Transverse colon (tissue), 4 donors: ENCODE measurements around the gene GRM8. TPM values are rescaled to one million over a fixed set of nuclear protein-coding genes. Genes with fewer than 3 reads are reported as not detected.

ENCODE experiments used
- DNase-seq: peaks from one replicate; pipeline ENCODE4 v3.0.0-alpha.2; 2019
- H3K27ac ChIP-seq, 4 donors: fragments of 200-600 bp; sonication (generic); 2 replicates each; pipeline ENCODE4 v1.5.1; 2016 to 2018; ENCODE audit warnings: inconsistent platforms in 4 of 4
- H3K27me3 ChIP-seq: fragments of 200-600 bp; sonication (generic); 2 replicates; pipeline ENCODE4 v1.5.1; 2017; ENCODE audit warnings: inconsistent platforms
- H3K36me3 ChIP-seq, 4 donors: fragments of 200-600 bp; sonication (generic); 2 replicates each; pipeline ENCODE4 v1.5.1; 2017 to 2019; ENCODE audit warnings: inconsistent platforms in 4 of 4
- H3K4me1 ChIP-seq, 4 donors: fragments of 200-600 bp; sonication (generic); 2 replicates each; pipeline ENCODE4 v1.5.1; 2017 to 2020; ENCODE audit warnings: inconsistent platforms in 4 of 4
- H3K4me3 ChIP-seq, 4 donors: fragments of 200-600 bp; sonication (generic); 1 replicate in 1 of 4; 2 replicates in 3 of 4; pipeline versions ENCODE4 v1.5.1 to v1.6.1; 2017 to 2019; ENCODE audit warnings: inconsistent platforms in 4 of 4
- H3K9me3 ChIP-seq, 2 donors: fragments of 200-600 bp; sonication (generic); 2 replicates each; pipeline ENCODE4 v1.5.1; 2017 to 2019; ENCODE audit warnings: inconsistent platforms in 2 of 2
- EP300 ChIP-seq: sonication (generic); formaldehyde crosslinking; IDR thresholded peaks from one replicate; pipeline ENCODE4 v1.6.1; 2017; ENCODE audit warnings: antibody characterized with exemption, low read depth
- POLR2A ChIP-seq: fragments of 450-650 bp; IDR thresholded peaks from one replicate; pipeline ENCODE4 v1.6.1; 2016; ENCODE audit warnings: antibody characterized with exemption, mild to moderate bottlenecking, moderate library complexity
- POLR2AphosphoS5 ChIP-seq, 3 donors: sonication (generic); formaldehyde crosslinking; IDR thresholded peaks; one replicate each; pipeline ENCODE4 v1.6.1; 2016; ENCODE audit warnings: antibody characterized with exemption in 3 of 3
- WGBS, 2 donors: methylation state at CpG; one replicate each; pipeline ENCODE4 v1.1.5; 2018; ENCODE audit warnings: low coverage in 1 of 2; 5-methylcytosine and 5-hydroxymethylcytosine counted together
- in situ Hi-C, 4 donors: fragments of 200-750 bp; cut with MboI; loops; one replicate each; pipeline versions ENCODE4 v1.15.0 to v1.15.1; 2017; ENCODE audit warnings: low sequenced_read_pairs in 3 of 4, low pct_ligation_motif_present in 1 of 4, low pct_unique_long_range_greater_than_20kb in 1 of 4
- intact Hi-C: fragments of 100-400 bp; cut with DNase I; formaldehyde crosslinking; loops from one replicate; pipeline ENCODE4 v1.15.1; 2023; ENCODE audit warnings: low total_unique reads
- total RNA-seq, 4 donors: library from RNA; depleted of rRNA; stranded (reverse); fragments of >200 nt; gene quantifications; one replicate each; pipeline ENCODE4 v1.1.0, GENCODE V29; 2016
- TF ChIP-seq, protein P1 (sequence below), 5 experiments: fragments of 200-600 bp in 3 of 5; fragments of 450-650 bp in 2 of 5; sonication (generic) in 3 of 5; IDR thresholded peaks; 1 replicate in 2 of 5; 2 replicates in 3 of 5; pipeline ENCODE4 v1.5.1; 2016 to 2017; ENCODE audit warnings: antibody characterized with exemption in 5 of 5, inconsistent platforms in 3 of 5, mild to moderate bottlenecking in 2 of 5, moderate library complexity in 1 of 5

GRM8 gene
- total RNA-seq, 4 donors from 2014 or later, result 0.68 to 9.7 (median 2.9) TPM

DNA sequence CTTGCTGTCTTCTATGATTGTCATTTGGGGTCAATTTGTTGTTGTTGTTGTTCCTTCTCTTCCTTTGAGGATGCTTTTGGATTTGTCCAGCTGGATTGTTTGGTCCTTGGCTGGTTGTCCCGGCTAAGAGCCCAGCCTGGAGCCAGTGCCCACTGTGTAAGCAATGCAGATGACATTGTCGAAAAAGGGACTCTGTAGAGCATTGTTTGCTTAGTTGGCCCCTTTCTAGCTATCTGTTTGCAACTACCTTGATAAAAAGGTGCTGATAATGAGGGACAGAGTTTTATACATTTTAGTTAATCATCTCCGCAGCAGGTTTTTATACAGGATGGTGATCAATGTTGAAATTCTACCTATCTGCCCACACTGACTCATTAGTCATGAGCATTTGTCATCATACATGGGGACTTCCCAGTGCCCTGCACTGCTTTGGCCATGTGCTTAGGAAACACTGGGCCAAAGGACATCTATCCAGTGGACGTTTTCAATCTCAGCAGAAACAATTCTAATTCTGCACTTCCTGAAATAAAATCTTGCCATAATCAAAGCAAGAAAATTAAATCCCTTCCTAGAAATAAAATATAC lies 311.9 kb downstream of the GRM8 start:
- H3K4me3 ChIP-seq, result no peak overlapping the region
- no peaks in the 10 kb centered on the region for H3K36me3 ChIP-seq
- TF ChIP-seq POLR2AphosphoS5 (IDR thresholded peaks at IDR 0.05) (no peak), EP300 (no peak), POLR2A (no peak)
- TF ChIP-seq, protein P1, sequence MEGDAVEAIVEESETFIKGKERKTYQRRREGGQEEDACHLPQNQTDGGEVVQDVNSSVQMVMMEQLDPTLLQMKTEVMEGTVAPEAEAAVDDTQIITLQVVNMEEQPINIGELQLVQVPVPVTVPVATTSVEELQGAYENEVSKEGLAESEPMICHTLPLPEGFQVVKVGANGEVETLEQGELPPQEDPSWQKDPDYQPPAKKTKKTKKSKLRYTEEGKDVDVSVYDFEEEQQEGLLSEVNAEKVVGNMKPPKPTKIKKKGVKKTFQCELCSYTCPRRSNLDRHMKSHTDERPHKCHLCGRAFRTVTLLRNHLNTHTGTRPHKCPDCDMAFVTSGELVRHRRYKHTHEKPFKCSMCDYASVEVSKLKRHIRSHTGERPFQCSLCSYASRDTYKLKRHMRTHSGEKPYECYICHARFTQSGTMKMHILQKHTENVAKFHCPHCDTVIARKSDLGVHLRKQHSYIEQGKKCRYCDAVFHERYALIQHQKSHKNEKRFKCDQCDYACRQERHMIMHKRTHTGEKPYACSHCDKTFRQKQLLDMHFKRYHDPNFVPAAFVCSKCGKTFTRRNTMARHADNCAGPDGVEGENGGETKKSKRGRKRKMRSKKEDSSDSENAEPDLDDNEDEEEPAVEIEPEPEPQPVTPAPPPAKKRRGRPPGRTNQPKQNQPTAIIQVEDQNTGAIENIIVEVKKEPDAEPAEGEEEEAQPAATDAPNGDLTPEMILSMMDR (IDR thresholded peaks at IDR 0.05), result no peak
- H3K27me3 ChIP-seq, result no peaks in the 10 kb centered on the region
- 40 to 83% methylated on average over 1 to 4 of the region's 4 CpGs for WGBS, 2 donors
- in situ Hi-C loops (no loop called here), intact Hi-C loops (no loop called here)
- H3K4me1 ChIP-seq, result no peaks in the 10 kb centered on the region
- no peak for DNase-seq
- H3K9me3 ChIP-seq, result no peaks in the 10 kb centered on the region
- no peak overlapping the region for H3K27ac ChIP-seq

DNA sequence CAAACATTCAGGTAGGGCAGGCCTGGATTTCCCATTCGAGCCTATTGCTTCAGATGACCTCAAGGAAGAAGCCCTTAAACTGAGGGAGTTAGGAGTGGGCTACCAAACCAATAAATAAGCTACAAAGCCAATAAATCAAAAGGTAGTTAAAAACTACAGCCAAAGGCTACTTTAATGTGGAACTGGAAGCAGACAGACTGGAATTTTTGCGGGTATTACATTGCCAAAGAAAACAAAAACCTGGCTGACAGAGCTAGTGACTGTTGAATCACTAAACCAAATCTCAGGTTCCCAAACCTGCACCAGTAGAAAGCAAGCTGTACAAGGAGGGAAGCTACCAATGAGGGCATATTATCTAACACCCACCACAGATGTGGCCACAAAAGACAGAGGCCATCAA lies 315.6 kb downstream of the GRM8 start:
- Histone ChIP-seq H3K4me3 (no peak overlapping the region), H3K27me3 (no peaks in the 10 kb centered on the region), H3K36me3 (no peaks in the 10 kb centered on the region), H3K27ac (no peak overlapping the region), H3K9me3 (no peaks in the 10 kb centered on the region), H3K4me1 (no peaks in the 10 kb centered on the region)
- WGBS, 2 donors, result 40 to 58% methylated on average over 1 to 2 of the region's 2 CpGs
- in situ Hi-C loops (no loop called here), intact Hi-C loops (no loop called here)
- TF ChIP-seq POLR2A (no peak), POLR2AphosphoS5 (IDR thresholded peaks at IDR 0.05) (no peak), EP300 (no peak)
- TF ChIP-seq, protein P1 (IDR thresholded peaks at IDR 0.05), result no peak
- DNase-seq, result no peak

DNA sequence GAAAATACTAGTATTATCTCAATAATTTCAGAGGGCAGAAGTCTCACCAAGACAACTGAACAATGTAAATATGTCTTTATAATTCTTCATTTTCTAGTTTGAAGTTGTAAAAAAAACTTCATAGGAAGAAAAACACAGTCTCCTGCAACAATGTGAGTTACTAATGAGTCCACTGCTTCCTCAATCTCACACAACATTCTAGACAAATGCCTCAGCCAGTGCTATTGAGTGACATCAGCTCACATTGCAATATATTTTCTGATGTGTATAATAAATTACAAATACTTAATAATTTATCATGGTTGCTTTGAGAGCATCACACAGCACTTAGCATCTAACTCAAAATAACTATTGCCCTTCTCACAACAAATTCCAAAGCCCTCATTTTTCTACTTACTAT lies 321.2 kb downstream of the GRM8 start:
- Histone ChIP-seq H3K4me3 (no peak overlapping the region), H3K27me3 (no peaks in the 10 kb centered on the region), H3K36me3 (no peaks in the 10 kb centered on the region), H3K27ac (no peak overlapping the region), H3K4me1 (no peaks in the 10 kb centered on the region), H3K9me3 (no peaks in the 10 kb centered on the region)
- no peak for DNase-seq
- in situ Hi-C loops (no loop called here), intact Hi-C loops (no loop called here)
- TF ChIP-seq, protein P1 (IDR thresholded peaks at IDR 0.05), result no peak
- TF ChIP-seq POLR2AphosphoS5 (IDR thresholded peaks at IDR 0.05), result no peak
- no peak for TF ChIP-seq POLR2A
- no peak for TF ChIP-seq EP300

DNA sequence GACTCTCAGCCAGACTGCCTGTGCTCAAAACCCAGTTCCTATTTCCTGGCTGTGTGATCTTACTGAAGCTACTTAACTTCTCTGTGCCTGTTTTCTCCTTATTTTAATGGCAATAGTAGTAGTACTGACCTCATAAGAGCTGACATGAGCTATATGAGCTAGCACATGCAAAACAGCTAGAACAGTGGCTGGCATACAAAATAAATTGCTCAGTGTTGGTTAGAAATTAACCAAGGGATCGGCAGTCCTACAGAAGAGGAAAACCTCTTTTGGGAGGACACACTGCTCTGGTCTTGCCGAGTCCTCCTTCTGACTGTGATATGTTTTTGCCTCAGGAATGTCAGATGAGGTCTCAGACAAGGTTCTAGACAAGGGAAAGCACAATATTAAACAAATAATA lies 322.6 kb downstream of the GRM8 start:
- Histone ChIP-seq H3K27ac (no peak overlapping the region), H3K9me3 (no peaks in the 10 kb centered on the region), H3K27me3 (no peaks in the 10 kb centered on the region), H3K4me3 (no peak overlapping the region), H3K4me1 (no peaks in the 10 kb centered on the region), H3K36me3 (no peaks in the 10 kb centered on the region)
- in situ Hi-C loops, result no loop called here
- TF ChIP-seq, protein P1 (IDR thresholded peaks at IDR 0.05), result no peak
- no peak for TF ChIP-seq POLR2AphosphoS5 (IDR thresholded peaks at IDR 0.05)
- no peak for TF ChIP-seq POLR2A
- no peak for TF ChIP-seq EP300
- no peak for DNase-seq
- 43 to 53% methylated on average over 2 of the region's 2 CpGs for WGBS, 2 donors
- intact Hi-C loops, result no loop called here
